Measurements from ENCODE around the gene TNK2.

GRCh38 chr3:195881276-195881988 is 26.9 kb downstream of the TNK2 start:
- TF ChIP-seq ZNF248 (tag by site-specific recombination; IDR thresholded peaks at IDR 0.05) (no peak), ZBTB44 (tag by site-specific recombination; IDR thresholded peaks at IDR 0.05) (no peak), ZNF558 (tag by site-specific recombination; IDR thresholded peaks at IDR 0.05) (no peak), TSHZ1 (tag by site-specific recombination; IDR thresholded peaks at IDR 0.05; ENCODE audit: borderline replicate concordance) (no peak), CTCF (tag by site-specific recombination; IDR thresholded peaks at IDR 0.05) (no peak), ZNF16 (tag by site-specific recombination; IDR thresholded peaks at IDR 0.05; ENCODE audit: low read depth) (no peak), REST (tag by site-specific recombination; IDR thresholded peaks at IDR 0.05) (no peak), ZBTB10 (tag by site-specific recombination; IDR thresholded peaks at IDR 0.05) (no peak), ZNF423 (tag by site-specific recombination; IDR thresholded peaks at IDR 0.05) (no peak)

Measured in HEK293 (cell line).